HG03521 (cell line): Measurements from ENCODE around the gene MASP2.
"Not testable (repeated sequence)": the region's sequence is repeated elsewhere in the genome, so short reads cannot be mapped to it uniquely, and the experiment has no call there.

ENCODE experiments used
- ATAC-seq: cut with Tn5 transposase; IDR thresholded peaks from one replicate; pipeline ENCODE4 v1.9.1; 2021; ENCODE audit warnings: mild to moderate bottlenecking, moderate library complexity; ENCODE audit not compliant: unreplicated experiment

MASP2 gene

DNA sequence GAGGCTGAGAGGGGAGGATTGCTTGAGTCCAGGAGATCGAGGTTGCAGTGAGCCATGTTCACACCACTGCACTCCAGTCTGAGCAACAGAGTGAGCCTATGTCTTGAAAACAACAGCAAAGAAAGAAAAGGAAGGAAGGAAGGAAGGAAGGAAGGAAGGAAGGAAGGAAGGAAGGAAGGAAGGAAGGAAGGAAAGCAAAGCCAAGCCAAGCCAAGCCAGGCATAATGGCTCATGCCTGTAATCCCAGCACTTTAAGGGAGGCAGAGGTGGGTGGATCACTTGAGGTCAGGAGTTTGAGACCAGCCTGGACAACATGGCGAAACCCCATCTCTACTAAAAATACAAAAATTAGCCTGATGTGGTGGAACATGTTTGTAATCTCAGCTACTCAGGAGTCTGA is 55.0 kb downstream of the MASP2 start:
- ATAC-seq: not testable (repeated sequence)

GRCh38 chr1:10990828-10991227 is 56.2 kb downstream of the MASP2 start:
- no peak for ATAC-seq

DNA sequence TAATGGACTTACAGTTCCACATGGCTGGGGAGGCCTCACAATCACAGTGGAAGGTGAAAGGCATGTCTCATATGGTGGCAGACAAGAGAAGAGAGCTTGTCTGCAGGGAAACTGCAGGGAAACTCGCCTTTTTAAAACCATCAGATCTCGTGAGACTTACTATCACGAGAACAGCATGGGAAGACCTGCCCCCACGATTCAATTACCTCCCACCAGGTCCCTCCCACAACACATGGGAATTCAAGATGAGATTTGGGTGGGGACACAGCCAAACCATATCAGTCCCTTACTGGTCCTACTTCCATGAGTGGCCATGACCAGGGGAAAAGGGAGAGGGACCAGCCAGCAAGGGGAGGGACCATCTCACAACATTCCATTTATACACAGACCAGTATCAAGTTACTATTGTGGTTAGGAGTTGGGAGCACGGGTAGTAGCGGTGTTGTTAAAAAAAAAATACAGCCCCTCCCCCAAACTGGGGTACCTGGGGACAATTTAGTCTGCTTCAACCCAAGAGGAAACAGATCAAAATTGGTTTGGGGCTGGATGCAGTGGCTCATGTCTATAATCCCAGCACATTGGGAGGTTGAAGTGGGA is 57.0 kb downstream of the MASP2 start:
- ATAC-seq: not testable (repeated sequence)

DNA sequence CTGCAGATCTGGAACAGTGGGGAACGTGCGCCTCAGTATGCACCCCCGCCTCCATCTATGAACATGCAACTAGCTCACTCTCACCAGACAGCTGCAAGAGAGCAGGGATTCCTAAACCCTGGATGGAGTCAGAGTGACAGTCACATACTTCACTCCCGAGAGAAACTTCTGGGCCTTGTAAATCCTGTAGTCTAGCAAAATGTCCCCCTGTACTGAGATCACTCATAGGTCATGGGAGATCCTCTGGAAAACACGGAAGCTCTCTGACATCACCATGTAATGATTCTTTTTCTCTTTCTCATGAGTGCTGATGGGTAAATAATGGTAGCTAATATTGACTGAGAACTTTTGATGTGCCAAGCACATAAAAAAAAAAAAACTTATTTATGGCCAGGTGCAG is 57.9 kb downstream of the MASP2 start:
- ATAC-seq: no peak

DNA sequence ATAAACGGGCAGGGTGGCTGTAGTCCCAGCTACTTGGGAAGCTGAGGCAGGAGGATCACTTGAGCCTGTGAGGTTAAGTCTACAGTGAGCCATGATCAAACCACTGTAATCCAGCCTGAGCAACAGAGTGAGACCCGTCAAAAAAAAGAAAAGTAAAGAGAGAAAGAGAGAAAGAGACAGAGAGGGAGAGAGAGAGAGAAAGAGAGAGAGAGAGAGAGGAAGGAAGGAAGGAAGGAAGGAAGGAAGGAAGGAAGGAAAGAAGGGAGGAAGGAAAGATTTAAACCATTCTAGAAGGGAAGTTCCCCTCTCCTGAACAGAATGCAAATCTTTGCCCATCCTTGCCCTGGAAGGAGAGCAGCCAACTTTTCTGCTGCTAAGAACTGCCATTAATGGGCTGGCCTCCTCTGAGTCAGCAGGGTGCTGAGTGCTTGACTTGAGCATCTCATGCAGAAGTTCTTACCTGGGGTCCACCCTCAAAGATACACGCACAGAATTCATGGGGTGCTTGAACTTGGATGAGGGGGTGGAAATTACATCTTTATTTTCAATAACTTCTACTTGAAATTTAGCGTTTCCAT is 59.1 kb downstream of the MASP2 start:
- ATAC-seq: no peak

DNA sequence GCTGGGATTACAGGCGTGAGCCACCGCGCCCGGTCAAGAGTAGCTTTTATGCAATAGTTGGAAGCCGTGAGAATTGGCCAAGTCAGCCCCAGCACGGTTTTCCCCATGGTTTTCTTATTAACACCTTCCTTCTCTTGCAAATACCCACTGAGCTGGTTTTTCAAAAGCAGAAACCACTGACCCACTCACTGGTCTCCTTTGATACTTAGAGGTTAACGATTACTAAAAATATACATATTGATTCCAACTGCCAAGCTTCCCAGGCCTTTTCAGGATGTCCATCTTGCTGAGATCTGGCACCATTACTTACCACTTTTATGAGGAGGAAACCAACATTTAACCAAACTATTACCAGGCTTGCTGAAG is 60.5 kb downstream of the MASP2 start:
- ATAC-seq: peak; percentile 20

- no peak for ATAC-seq
Measured at GRCh38 chr1:10980841-10981727, 66.0 kb downstream of the MASP2 start.

GRCh38 chr1:10980094-10980577 is 66.9 kb downstream of the MASP2 start:
- ATAC-seq: no peak

- no peak for ATAC-seq
Measured at GRCh38 chr1:10979483-10979920, 67.5 kb downstream of the MASP2 start.

- no peak for ATAC-seq
Measured at GRCh38 chr1:10978719-10979118, 68.3 kb downstream of the MASP2 start.
